A549 (cell line): ENCODE data around the gene PGC. TPM values are rescaled to one million over a fixed set of nuclear protein-coding genes. Genes with fewer than 3 reads are reported as not detected.

Experiments used
- ATAC-seq, 2 experiments: fragments of 200-7000 bp in 1 of 2; fragments of >200 bp in 1 of 2; cut with Nextera tagmentation in 1 of 2; cut with Tn5 transposase in 1 of 2; 3 replicates each; pipeline versions ENCODE4 v1.8.0 to v1.9.1; 2018 to 2020; ENCODE audit warnings: mild to moderate bottlenecking in 1 of 2, moderate library complexity in 1 of 2
- CTCF ChIA-PET: fragments of 300-600 bp; sonication (Branson Sonifier 250); formaldehyde crosslinking; extraction: SDS; loops from one replicate; lab custom pipeline; 2021; ENCODE audit warnings: antibody characterized with exemption, inconsistent platforms; lab: Yijun Ruan, JAX
- POLR2A ChIA-PET: fragments of 350-600 bp; formaldehyde crosslinking; extraction: SDS; loops from one replicate; lab custom pipeline; 2021; ENCODE audit warnings: antibody characterized with exemption, inconsistent platforms; lab: Yijun Ruan, JAX
- DNase-seq, 2 experiments: peaks; one replicate each; pipeline versions ENCODE4 v3.0.0 to v3.0.0-alpha.2; 2011 to 2016; ENCODE audit warnings: low read depth in 1 of 2, low spot score in 1 of 2
- FAIRE-seq: peaks from 2 replicates; lab custom pipeline; 2011; peaks lifted over from hg19 to GRCh38; lab: Jason Lieb, UNC
- H3K27ac ChIP-seq, 2 experiments: fragments of >200 bp; sonication (Bioruptor Twin); formaldehyde crosslinking; 3 replicates each; pipeline ENCODE4 v1.5.1; 2016 to 2017
- H3K4me1 ChIP-seq: fragments of >200 bp; sonication (Bioruptor Twin); formaldehyde crosslinking; 3 replicates; pipeline ENCODE4 v1.6.1; 2016
- H3K4me2 ChIP-seq: fragments of >200 bp; sonication (Bioruptor Twin); formaldehyde crosslinking; 3 replicates; pipeline ENCODE4 v1.6.1; 2016
- H3K4me3 ChIP-seq: fragments of >200 bp; sonication (Bioruptor Twin); formaldehyde crosslinking; 3 replicates; pipeline ENCODE4 v1.5.1; 2016
- H3K9me3 ChIP-seq: fragments of >200 bp; sonication (Bioruptor Twin); formaldehyde crosslinking; 3 replicates; pipeline ENCODE4 v1.6.1; 2016
- BCL3 ChIP-seq: fragments of >200 bp; sonication (Bioruptor Twin); formaldehyde crosslinking; IDR thresholded peaks from 3 replicates; pipeline ENCODE4 v1.6.1; 2016
- CBX8 ChIP-seq: fragments of 200-600 bp; sonication (generic); IDR thresholded peaks from 2 replicates; pipeline ENCODE4 v1.6.1; 2016
- CEBPB ChIP-seq, 2 experiments: fragments of >200 bp in 1 of 2; sonication (Bioruptor Twin) in 1 of 2; formaldehyde crosslinking in 1 of 2; IDR thresholded peaks; 2 replicates each; pipeline ENCODE4 v1.6.1; 2012 to 2016
- CHD2 ChIP-seq: fragments of 150-350 bp; IDR thresholded peaks from 2 replicates; pipeline ENCODE4 v1.6.1; 2014; ENCODE audit warnings: low read length; ENCODE audit not compliant: partially characterized antibody
- EHMT2 ChIP-seq: fragments of 200-600 bp; sonication (generic); IDR thresholded peaks from 2 replicates; pipeline ENCODE4 v1.6.1; 2016; ENCODE audit warnings: antibody characterized with exemption, low read depth, mild to moderate bottlenecking, moderate library complexity
- ELK1 ChIP-seq: fragments of 150-350 bp; IDR thresholded peaks from 2 replicates; pipeline ENCODE4 v1.6.1; 2014; ENCODE audit warnings: low read depth, mild to moderate bottlenecking, low read length
- HDAC2 ChIP-seq: fragments of 200-600 bp; sonication (generic); IDR thresholded peaks from 2 replicates; pipeline ENCODE4 v1.6.1; 2016
- KDM5A ChIP-seq: fragments of 200-600 bp; sonication (generic); IDR thresholded peaks from 2 replicates; pipeline ENCODE4 v1.6.1; 2016; ENCODE audit warnings: antibody characterized with exemption, mild to moderate bottlenecking
- MAZ ChIP-seq: fragments of 150-350 bp; IDR thresholded peaks from 2 replicates; pipeline ENCODE4 v1.6.1; 2014; ENCODE audit warnings: antibody characterized with exemption, low read depth, low read length, borderline replicate concordance
- POLR2A ChIP-seq: IDR thresholded peaks from 2 replicates; pipeline ENCODE4 v1.6.1; 2012; ENCODE audit warnings: mild to moderate bottlenecking, low read length
- RFX5 ChIP-seq: fragments of 450-650 bp; IDR thresholded peaks from 2 replicates; pipeline ENCODE4 v1.7.1; 2014; ENCODE audit warnings: antibody characterized with exemption, mild to moderate bottlenecking, moderate library complexity
- SMC3 ChIP-seq: fragments of >200 bp; sonication (Bioruptor Twin); formaldehyde crosslinking; IDR thresholded peaks from 3 replicates; pipeline ENCODE4 v1.6.1; 2018; ENCODE audit warnings: inconsistent platforms
- SREBF2 ChIP-seq: fragments of 450-650 bp; IDR thresholded peaks from 2 replicates; pipeline ENCODE4 v1.6.1; 2014; ENCODE audit warnings: mild to moderate bottlenecking, moderate library complexity
- ZC3H11A ChIP-seq: fragments of 450-650 bp; IDR thresholded peaks from 2 replicates; pipeline ENCODE4 v1.6.1; 2014; ENCODE audit warnings: antibody characterized with exemption, mild to moderate bottlenecking
- ZNF302 ChIP-seq: fragments of 250-450 bp; sonication (Bioruptor Pico); IDR thresholded peaks from 2 replicates; pipeline ENCODE4 v1.9.0; 2021; ENCODE audit warnings: inconsistent platforms, mild to moderate bottlenecking, moderate library complexity
- WGBS: methylation state at CpG from one replicate; pipeline ENCODE4 v1.1.6; 2017; ENCODE audit errors: missing lambda C conversion rate; 5-methylcytosine and 5-hydroxymethylcytosine counted together
- polyA plus RNA-seq, 4 experiments: library from polyadenylated mRNA; depleted of rRNA in 3 of 4; stranded (reverse); fragments of >200 nt; fragmentation: RNase III in 1 of 4; extraction: RNeasy Plus Mini Kit Qiagen cat#74134 plus additional on column Dnase treatment in 1 of 4; gene quantifications; 2 replicates in 3 of 4; 3 replicates in 1 of 4; pipeline ENCODE4 v1.2.3, GENCODE V29; 2011 to 2017
- TF ChIP-seq, protein P1 (sequence below): IDR thresholded peaks from 2 replicates; pipeline ENCODE4 v1.6.1; 2012
- TF ChIP-seq, protein P2 (sequence below): IDR thresholded peaks from 2 replicates; pipeline ENCODE4 v1.6.1; 2012
- TF ChIP-seq, protein P3 (sequence below): fragments of 450-650 bp; IDR thresholded peaks from 2 replicates; pipeline ENCODE4 v1.6.1; 2014; ENCODE audit warnings: antibody characterized with exemption
- TF ChIP-seq, protein P4 (sequence below): IDR thresholded peaks from 2 replicates; pipeline ENCODE4 v1.6.1; 2012; ENCODE audit warnings: low read depth, borderline replicate concordance
- TF ChIP-seq, protein P5 (sequence below): fragments of >200 bp; sonication (Bioruptor Twin); formaldehyde crosslinking; IDR thresholded peaks from 3 replicates; pipeline ENCODE4 v1.5.1; 2016

Gene PGC
- polyA plus RNA-seq, 2 of the 4 experiments (the other 2 are of a cell fraction): not detected

DNA sequence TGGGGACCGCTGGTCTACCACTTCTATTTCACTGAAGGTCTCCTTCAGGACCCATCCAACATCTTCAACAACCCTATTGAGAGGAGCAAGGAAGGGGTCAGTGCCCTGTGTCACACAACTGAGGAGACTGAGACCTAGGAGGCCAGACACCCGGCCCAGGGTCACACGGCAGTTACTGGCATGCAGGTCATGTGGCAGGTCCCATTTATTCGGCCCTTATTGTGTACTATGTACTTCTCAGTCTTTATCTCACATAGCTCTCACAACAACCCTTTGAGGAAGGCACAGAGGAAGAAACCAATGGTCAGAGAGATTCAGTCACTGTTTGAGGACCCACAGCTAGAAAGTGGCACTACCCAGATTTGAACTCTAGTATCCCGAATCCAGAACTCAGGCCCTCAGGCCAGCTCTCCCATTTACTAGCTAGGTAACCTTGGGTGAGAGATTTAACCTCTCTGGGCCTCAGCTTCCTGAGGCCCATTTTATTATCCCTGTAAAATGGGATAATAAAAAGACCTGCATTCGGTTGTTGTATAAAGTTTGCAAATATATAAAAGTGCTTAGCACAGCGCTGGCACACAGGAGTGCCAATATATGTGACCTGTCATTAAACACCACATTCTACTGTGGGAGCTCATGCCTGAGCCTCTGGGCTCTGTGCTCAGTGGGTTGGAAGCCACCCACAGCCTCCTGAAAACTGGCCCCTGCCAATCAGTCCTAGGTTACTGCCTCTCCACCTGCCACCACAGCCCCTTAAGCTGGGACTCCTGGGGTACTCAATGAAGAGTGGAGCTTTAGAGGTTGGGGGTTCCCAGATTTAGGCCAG, 27.5 kb downstream of the PGC start:
- ATAC-seq: no peak
- ChIA-PET CTCF (interaction anchor here (0.6 to 1.9 kb wide), 8 partner anchors 12 to 411 kb away, joined by 3 to 15 read pairs (median 3); no protein-coding TSS in a partner anchor), POLR2A (interaction anchor here (1.0 kb wide), 1 partner anchor 201 kb away, joined by 4 read pairs; no protein-coding TSS in a partner anchor)
- no peaks in the 10 kb centered on the region for H3K9me3 ChIP-seq
- FAIRE-seq: no peak
- no peak overlapping the region for H3K4me3 ChIP-seq
- peaks cover 54% of the 10 kb centered on the region for H3K4me1 ChIP-seq
- no peak for DNase-seq
- no peak overlapping the region for H3K4me2 ChIP-seq
- peak overlapping the region in 1 of 2 experiments; percentile 25; a peak in 1 of 6 replicates for H3K27ac ChIP-seq
- WGBS: 79% methylated on average over 7 of the region's 7 CpGs
- TF ChIP-seq, protein P1, sequence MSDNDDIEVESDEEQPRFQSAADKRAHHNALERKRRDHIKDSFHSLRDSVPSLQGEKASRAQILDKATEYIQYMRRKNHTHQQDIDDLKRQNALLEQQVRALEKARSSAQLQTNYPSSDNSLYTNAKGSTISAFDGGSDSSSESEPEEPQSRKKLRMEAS: no peak
- TF ChIP-seq BCL3 (no peak), HDAC2 (no peak), ELK1 (no peak), CHD2 (no peak), EHMT2 (no peak), MAZ (no peak), SREBF2 (no peak), ZC3H11A (no peak), SMC3 (no peak), POLR2A (no peak), RFX5 (no peak), CBX8 (no peak), CEBPB (IDR thresholded peaks at IDR 0.05) (no peak), ZNF302 (CRISPR knock-in tag) (no peak), KDM5A (no peak)
- TF ChIP-seq, protein P2, sequence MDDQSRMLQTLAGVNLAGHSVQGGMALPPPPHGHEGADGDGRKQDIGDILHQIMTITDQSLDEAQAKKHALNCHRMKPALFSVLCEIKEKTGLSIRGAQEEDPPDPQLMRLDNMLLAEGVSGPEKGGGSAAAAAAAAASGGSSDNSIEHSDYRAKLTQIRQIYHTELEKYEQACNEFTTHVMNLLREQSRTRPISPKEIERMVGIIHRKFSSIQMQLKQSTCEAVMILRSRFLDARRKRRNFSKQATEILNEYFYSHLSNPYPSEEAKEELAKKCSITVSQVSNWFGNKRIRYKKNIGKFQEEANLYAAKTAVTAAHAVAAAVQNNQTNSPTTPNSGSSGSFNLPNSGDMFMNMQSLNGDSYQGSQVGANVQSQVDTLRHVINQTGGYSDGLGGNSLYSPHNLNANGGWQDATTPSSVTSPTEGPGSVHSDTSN: no peak
- TF ChIP-seq, protein P3, sequence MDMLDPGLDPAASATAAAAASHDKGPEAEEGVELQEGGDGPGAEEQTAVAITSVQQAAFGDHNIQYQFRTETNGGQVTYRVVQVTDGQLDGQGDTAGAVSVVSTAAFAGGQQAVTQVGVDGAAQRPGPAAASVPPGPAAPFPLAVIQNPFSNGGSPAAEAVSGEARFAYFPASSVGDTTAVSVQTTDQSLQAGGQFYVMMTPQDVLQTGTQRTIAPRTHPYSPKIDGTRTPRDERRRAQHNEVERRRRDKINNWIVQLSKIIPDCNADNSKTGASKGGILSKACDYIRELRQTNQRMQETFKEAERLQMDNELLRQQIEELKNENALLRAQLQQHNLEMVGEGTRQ: no peak
- TF ChIP-seq, protein P4, sequence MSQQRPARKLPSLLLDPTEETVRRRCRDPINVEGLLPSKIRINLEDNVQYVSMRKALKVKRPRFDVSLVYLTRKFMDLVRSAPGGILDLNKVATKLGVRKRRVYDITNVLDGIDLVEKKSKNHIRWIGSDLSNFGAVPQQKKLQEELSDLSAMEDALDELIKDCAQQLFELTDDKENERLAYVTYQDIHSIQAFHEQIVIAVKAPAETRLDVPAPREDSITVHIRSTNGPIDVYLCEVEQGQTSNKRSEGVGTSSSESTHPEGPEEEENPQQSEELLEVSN: no peak
- TF ChIP-seq, protein P5, sequence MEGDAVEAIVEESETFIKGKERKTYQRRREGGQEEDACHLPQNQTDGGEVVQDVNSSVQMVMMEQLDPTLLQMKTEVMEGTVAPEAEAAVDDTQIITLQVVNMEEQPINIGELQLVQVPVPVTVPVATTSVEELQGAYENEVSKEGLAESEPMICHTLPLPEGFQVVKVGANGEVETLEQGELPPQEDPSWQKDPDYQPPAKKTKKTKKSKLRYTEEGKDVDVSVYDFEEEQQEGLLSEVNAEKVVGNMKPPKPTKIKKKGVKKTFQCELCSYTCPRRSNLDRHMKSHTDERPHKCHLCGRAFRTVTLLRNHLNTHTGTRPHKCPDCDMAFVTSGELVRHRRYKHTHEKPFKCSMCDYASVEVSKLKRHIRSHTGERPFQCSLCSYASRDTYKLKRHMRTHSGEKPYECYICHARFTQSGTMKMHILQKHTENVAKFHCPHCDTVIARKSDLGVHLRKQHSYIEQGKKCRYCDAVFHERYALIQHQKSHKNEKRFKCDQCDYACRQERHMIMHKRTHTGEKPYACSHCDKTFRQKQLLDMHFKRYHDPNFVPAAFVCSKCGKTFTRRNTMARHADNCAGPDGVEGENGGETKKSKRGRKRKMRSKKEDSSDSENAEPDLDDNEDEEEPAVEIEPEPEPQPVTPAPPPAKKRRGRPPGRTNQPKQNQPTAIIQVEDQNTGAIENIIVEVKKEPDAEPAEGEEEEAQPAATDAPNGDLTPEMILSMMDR: no peak
